CD14-positive monocyte (primary cell): ENCODE results near the gene LNX2. TPM values are rescaled to one million over a fixed set of nuclear protein-coding genes. Genes with fewer than 3 reads are reported as not detected.

Experiments used
- DNase-seq, 3 donors: peaks; one replicate each; pipeline ENCODE4 v3.0.0-alpha.2; 2011 to 2022
- H2AFZ ChIP-seq: 2 replicates; pipeline ENCODE4 v1.6.0; 2012; ENCODE audit warnings: mild to moderate bottlenecking, low read depth, low read length, inconsistent platforms; ENCODE audit not compliant: insufficient read depth, poor library complexity, severe bottlenecking
- H3K27ac ChIP-seq, 2 donors: 1 replicate in 1 of 2; 2 replicates in 1 of 2; pipeline ENCODE4 v1.5.1; 2012 to 2013; ENCODE audit warnings: low read length in 2 of 2, control low read depth in 1 of 2, inconsistent platforms in 1 of 2, low read depth in 1 of 2, mild to moderate bottlenecking in 1 of 2
- H3K27me3 ChIP-seq, 2 donors: one replicate each; pipeline versions ENCODE4 v1.6.0 to v1.6.1; 2011 to 2013; ENCODE audit warnings: low read length in 2 of 2; ENCODE audit not compliant: control insufficient read depth in 2 of 2, insufficient read depth in 2 of 2
- H3K36me3 ChIP-seq, 2 donors: replicated peaks in 1 of 2; 1 replicate in 1 of 2; 2 replicates in 1 of 2; pipeline versions ENCODE4 v1.5.1 to v1.6.1; 2012 to 2013; ENCODE audit warnings: low read length in 2 of 2, control low read depth in 1 of 2, inconsistent platforms in 1 of 2, mild to moderate bottlenecking in 1 of 2; ENCODE audit not compliant: insufficient read depth in 2 of 2, control insufficient read depth in 1 of 2
- H3K4me1 ChIP-seq, 2 donors: 1 replicate in 1 of 2; 2 replicates in 1 of 2; pipeline versions ENCODE4 v1.5.1 to v1.6.1; 2012 to 2013; ENCODE audit warnings: low read length in 2 of 2, control low read depth in 1 of 2, inconsistent platforms in 1 of 2, mild to moderate bottlenecking in 1 of 2, moderate library complexity in 1 of 2; ENCODE audit not compliant: insufficient read depth in 2 of 2, control insufficient read depth in 1 of 2
- H3K4me2 ChIP-seq: replicated peaks from 2 replicates; pipeline ENCODE3; 2012; ENCODE audit warnings: low read length, moderate library complexity, mild to moderate bottlenecking; ENCODE audit not compliant: poor library complexity, severe bottlenecking; ENCODE audit errors: extremely low read depth
- H3K4me3 ChIP-seq, 3 experiments: fragments of 200-600 bp in 1 of 3; sonication (generic) in 1 of 3; replicated peaks in 1 of 3; 1 replicate in 2 of 3; 2 replicates in 1 of 3; pipeline ENCODE4 v1.5.1; 2011 to 2013; ENCODE audit warnings: low read length in 3 of 3, mild to moderate bottlenecking in 3 of 3, control low read depth in 2 of 3, low read depth in 2 of 3, inconsistent platforms in 1 of 3, moderate library complexity in 1 of 3
- H3K79me2 ChIP-seq: 2 replicates; pipeline ENCODE4 v1.6.0; 2012; ENCODE audit warnings: mild to moderate bottlenecking, control low read depth, inconsistent platforms, low read length, moderate library complexity; ENCODE audit not compliant: insufficient read depth
- H3K9ac ChIP-seq: 2 replicates; pipeline ENCODE4 v1.6.0; 2017; ENCODE audit warnings: low read length, mild to moderate bottlenecking; ENCODE audit not compliant: insufficient read depth, poor library complexity, severe bottlenecking
- H3K9me3 ChIP-seq, 2 donors: replicated peaks in 1 of 2; 1 replicate in 1 of 2; 2 replicates in 1 of 2; pipeline versions ENCODE4 v1.5.1 to v1.6.1; 2012 to 2013; ENCODE audit warnings: low read length in 2 of 2, control low read depth in 1 of 2; ENCODE audit not compliant: control insufficient read depth in 1 of 2, insufficient read depth in 1 of 2
- H4K20me1 ChIP-seq: 2 replicates; pipeline ENCODE4 v1.6.0; 2012; ENCODE audit warnings: mild to moderate bottlenecking, low read length, control low read depth, moderate library complexity; ENCODE audit not compliant: insufficient read depth
- H3K27ac Mint-ChIP-seq, 7 donors: one replicate each; pipeline ENCODE4 v1.8.0; 2020; ENCODE audit warnings: mild to moderate bottlenecking in 7 of 7, mixed read lengths in 7 of 7, moderate library complexity in 6 of 7, inconsistent platforms in 2 of 7
- H3K27me3 Mint-ChIP-seq, 3 donors: one replicate each; pipeline ENCODE4 v1.8.0; 2021 to 2022; ENCODE audit warnings: low read depth in 3 of 3, mild to moderate bottlenecking in 3 of 3, mixed read lengths in 3 of 3, moderate library complexity in 3 of 3, inconsistent platforms in 1 of 3
- H3K36me3 Mint-ChIP-seq, 2 donors: one replicate each; pipeline ENCODE4 v1.8.0; 2020; ENCODE audit warnings: mixed read lengths in 2 of 2, inconsistent platforms in 1 of 2, mild to moderate bottlenecking in 1 of 2
- H3K4me1 Mint-ChIP-seq: one replicate; pipeline ENCODE4 v1.8.0; 2020; ENCODE audit warnings: mild to moderate bottlenecking, mixed read lengths
- H3K4me3 Mint-ChIP-seq, 2 donors: one replicate each; pipeline ENCODE4 v1.8.0; 2020; ENCODE audit warnings: mild to moderate bottlenecking in 2 of 2, mixed read lengths in 2 of 2, moderate library complexity in 1 of 2
- H3K9me3 Mint-ChIP-seq, 7 donors: one replicate each; pipeline ENCODE4 v1.8.0; 2020 to 2022; ENCODE audit warnings: mixed read lengths in 7 of 7, mild to moderate bottlenecking in 6 of 7, moderate library complexity in 6 of 7, inconsistent platforms in 2 of 7
- WGBS: methylation state at CpG from one replicate; pipeline ENCODE4 v1.1.5; 2013; ENCODE audit warnings: missing lambda C conversion rate; ENCODE audit not compliant: insufficient coverage; 5-methylcytosine and 5-hydroxymethylcytosine counted together
- intact Hi-C, 2 donors: fragments of 100-400 bp; cut with micrococcal nuclease; formaldehyde crosslinking; loops; one replicate each; pipeline versions ENCODE4 v1.15.0 to v1.15.1; 2023
- polyA plus RNA-seq, 3 donors: library from polyadenylated mRNA; depleted of rRNA in 1 of 3; unstranded in 2 of 3; stranded (reverse) in 1 of 3; fragments of 300-500 nt in 2 of 3; fragments of >200 nt in 1 of 3; fragmentation: Illumina TruSeq in 2 of 3; gene quantifications; 1 replicate in 2 of 3; 2 replicates in 1 of 3; pipeline ENCODE4 v1.2.3, GENCODE V29; 2012 to 2021
- TF ChIP-seq, protein P1 (sequence below): fragments of 200-600 bp; IDR thresholded peaks from one replicate; pipeline ENCODE4 v1.8.0; 2022; ENCODE audit warnings: antibody characterized with exemption, mild to moderate bottlenecking

Gene LNX2
- polyA plus RNA-seq, 3 donors, result 0.89 to 2.3 (median 1.5) TPM

DNA sequence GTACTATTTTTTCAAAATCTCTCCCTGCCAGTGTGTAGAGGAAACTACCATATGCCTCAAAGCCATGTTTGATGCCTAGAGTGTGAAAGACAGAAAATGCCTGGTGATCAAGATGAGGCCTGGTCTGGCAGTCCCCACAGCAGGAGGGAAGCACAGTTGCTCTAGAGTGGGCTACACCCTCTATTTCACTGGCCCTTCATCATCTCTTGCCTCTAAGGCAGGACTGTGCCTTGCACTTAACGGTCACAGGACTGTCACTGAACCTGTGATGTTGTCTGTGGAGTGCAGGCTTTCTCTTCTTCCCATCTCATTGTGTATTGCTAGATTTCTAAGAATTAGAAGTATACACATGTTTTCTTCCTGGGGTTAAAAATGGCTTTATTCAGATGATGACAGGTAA lies 17.7 kb upstream of the LNX2 start:
- no peak overlapping the region for H3K4me3 Mint-ChIP-seq
- peaks cover 6 to 13% of the 10 kb centered on the region in 2 donors for H3K36me3 Mint-ChIP-seq
- H3K9me3 Mint-ChIP-seq, result peaks cover 0 to 1% (median 0%) of the 10 kb centered on the region in 7 donors
- no peak overlapping the region for H3K4me2 ChIP-seq
- peak overlapping the region in 2 of 7 donors; percentile 13 to 73 for H3K27ac Mint-ChIP-seq
- H3K4me3 ChIP-seq, result no peak overlapping the region
- peaks cover 95% of the 10 kb centered on the region for H3K79me2 ChIP-seq
- no peak overlapping the region for H2AFZ ChIP-seq
- H4K20me1 ChIP-seq, result peaks cover 91% of the 10 kb centered on the region
- H3K9me3 ChIP-seq, result no peaks in the 10 kb centered on the region
- WGBS, result no CpG with 5 or more reads among the region's 1 CpG
- H3K9ac ChIP-seq, result no peak overlapping the region
- H3K4me1 Mint-ChIP-seq, result peaks cover 29% of the 10 kb centered on the region
- no peaks in the 10 kb centered on the region for H3K27me3 Mint-ChIP-seq
- H3K27ac ChIP-seq, result no peak overlapping the region
- H3K36me3 ChIP-seq, result peaks cover 6 to 8% of the 10 kb centered on the region in 2 donors
- intact Hi-C loops, result no loop called here
- H3K27me3 ChIP-seq, result no peaks in the 10 kb centered on the region
- peaks cover 0 to 6% of the 10 kb centered on the region in 2 donors for H3K4me1 ChIP-seq
- TF ChIP-seq, protein P1, sequence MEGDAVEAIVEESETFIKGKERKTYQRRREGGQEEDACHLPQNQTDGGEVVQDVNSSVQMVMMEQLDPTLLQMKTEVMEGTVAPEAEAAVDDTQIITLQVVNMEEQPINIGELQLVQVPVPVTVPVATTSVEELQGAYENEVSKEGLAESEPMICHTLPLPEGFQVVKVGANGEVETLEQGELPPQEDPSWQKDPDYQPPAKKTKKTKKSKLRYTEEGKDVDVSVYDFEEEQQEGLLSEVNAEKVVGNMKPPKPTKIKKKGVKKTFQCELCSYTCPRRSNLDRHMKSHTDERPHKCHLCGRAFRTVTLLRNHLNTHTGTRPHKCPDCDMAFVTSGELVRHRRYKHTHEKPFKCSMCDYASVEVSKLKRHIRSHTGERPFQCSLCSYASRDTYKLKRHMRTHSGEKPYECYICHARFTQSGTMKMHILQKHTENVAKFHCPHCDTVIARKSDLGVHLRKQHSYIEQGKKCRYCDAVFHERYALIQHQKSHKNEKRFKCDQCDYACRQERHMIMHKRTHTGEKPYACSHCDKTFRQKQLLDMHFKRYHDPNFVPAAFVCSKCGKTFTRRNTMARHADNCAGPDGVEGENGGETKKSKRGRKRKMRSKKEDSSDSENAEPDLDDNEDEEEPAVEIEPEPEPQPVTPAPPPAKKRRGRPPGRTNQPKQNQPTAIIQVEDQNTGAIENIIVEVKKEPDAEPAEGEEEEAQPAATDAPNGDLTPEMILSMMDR, result no peak
- no peak for DNase-seq

DNA sequence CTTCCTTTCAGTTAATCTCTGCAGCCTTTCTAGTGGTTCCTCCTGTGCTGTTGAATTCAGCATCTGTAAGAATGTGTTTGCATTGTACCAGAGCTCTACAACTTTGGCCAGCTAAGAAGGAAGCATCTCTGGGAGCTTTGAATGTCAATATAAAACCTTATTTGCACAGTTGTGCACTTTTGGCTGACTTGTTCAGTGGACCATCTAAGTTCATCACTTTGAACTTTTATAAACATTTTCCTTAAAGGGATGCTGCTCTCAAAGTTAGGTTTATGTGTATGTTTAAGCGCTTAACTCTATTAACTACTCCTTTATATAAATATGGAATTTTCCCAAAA lies 16.9 kb upstream of the LNX2 start:
- Histone ChIP-seq H3K36me3 (peaks cover 13 to 15% of the 10 kb centered on the region in 2 donors), H3K27me3 (no peaks in the 10 kb centered on the region), H3K9ac (no peak overlapping the region), H3K9me3 (no peaks in the 10 kb centered on the region), H4K20me1 (peaks cover 93% of the 10 kb centered on the region), H3K4me3 (no peak overlapping the region), H3K4me2 (no peak overlapping the region), H3K79me2 (peaks cover 94% of the 10 kb centered on the region), H2AFZ (no peak overlapping the region), H3K4me1 (peaks cover 0 to 6% of the 10 kb centered on the region in 2 donors), H3K27ac (no peak overlapping the region)
- intact Hi-C loops, result no loop called here
- TF ChIP-seq, protein P1, result no peak
- no CpG with 5 or more reads among the region's 1 CpG for WGBS
- H3K27me3 Mint-ChIP-seq, result no peaks in the 10 kb centered on the region
- H3K36me3 Mint-ChIP-seq, result peaks cover 10 to 21% of the 10 kb centered on the region in 2 donors
- no peak overlapping the region for H3K27ac Mint-ChIP-seq
- peaks cover 0 to 1% (median 0%) of the 10 kb centered on the region in 7 donors for H3K9me3 Mint-ChIP-seq
- no peak overlapping the region for H3K4me3 Mint-ChIP-seq
- peaks cover 28% of the 10 kb centered on the region for H3K4me1 Mint-ChIP-seq
- no peak for DNase-seq
